ENCODE measurements around the gene SLC45A1.

GRCh38 chr1:8332806-8333205 is 14.9 kb downstream of the SLC45A1 start:
- TF ChIP-seq POLR2AphosphoS5 (IDR thresholded peaks at IDR 0.05), result no peak
- TF ChIP-seq CTCF (IDR thresholded peaks at IDR 0.05), result no peak
